ENCODE measurements around the gene ASB5. TPM values are rescaled to one million over a fixed set of nuclear protein-coding genes. Genes with fewer than 3 reads are reported as not detected.
"Not testable (repeated sequence)": the region's sequence is repeated elsewhere in the genome, so short reads cannot be mapped to it uniquely, and the experiment has no call there.

Gene ASB5
- total RNA-seq, 1 donor from 2014 or later = not detected

DNA sequence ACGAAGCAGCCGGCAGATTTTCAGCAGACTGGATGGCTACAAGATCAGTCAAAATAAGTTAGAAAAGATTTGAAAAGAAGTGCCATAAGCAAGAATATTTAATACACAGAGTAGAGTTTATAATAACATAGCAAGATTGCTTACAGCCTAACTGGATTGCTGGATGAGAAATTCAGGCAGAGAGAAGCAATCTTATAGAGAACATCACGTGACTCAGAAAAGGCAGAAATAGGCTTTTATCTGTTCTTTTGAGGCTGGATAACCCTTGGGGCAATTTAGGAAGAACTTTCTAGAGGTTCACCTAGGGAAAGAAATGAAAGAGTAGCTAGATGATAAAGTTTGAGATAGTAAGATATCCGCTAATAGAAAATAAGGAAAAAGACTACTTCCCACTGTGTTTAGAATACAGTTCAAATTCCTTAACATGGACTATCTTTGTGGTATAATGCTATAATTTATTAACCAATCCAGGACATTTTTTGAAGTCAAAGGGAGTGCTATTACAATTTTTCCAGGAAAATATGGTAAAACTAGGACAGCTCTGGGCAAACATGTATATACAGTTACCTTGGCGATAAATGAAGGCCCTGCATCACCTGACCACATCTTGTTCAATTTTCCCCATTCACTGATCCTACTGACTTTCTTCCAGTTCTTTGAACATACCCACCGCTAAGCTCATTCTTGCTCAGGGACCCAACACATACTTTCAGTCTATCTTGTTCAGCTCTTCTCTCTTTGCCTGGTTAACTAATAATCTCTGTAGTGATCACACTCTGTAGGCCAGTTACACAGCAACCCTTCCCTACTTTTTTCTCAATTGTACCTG lies 38.0 kb upstream of the ASB5 start:
- no peak overlapping the region for H3K4me3 ChIP-seq (ENCODE audit: low read depth, low read length)
- peak; percentile 85 for DNase-seq (ENCODE audit: low read depth)
- TF ChIP-seq, protein P1, sequence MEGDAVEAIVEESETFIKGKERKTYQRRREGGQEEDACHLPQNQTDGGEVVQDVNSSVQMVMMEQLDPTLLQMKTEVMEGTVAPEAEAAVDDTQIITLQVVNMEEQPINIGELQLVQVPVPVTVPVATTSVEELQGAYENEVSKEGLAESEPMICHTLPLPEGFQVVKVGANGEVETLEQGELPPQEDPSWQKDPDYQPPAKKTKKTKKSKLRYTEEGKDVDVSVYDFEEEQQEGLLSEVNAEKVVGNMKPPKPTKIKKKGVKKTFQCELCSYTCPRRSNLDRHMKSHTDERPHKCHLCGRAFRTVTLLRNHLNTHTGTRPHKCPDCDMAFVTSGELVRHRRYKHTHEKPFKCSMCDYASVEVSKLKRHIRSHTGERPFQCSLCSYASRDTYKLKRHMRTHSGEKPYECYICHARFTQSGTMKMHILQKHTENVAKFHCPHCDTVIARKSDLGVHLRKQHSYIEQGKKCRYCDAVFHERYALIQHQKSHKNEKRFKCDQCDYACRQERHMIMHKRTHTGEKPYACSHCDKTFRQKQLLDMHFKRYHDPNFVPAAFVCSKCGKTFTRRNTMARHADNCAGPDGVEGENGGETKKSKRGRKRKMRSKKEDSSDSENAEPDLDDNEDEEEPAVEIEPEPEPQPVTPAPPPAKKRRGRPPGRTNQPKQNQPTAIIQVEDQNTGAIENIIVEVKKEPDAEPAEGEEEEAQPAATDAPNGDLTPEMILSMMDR (conservative IDR thresholded peaks at IDR 0.05; ENCODE audit: low read depth, low read length) = no peak

DNA sequence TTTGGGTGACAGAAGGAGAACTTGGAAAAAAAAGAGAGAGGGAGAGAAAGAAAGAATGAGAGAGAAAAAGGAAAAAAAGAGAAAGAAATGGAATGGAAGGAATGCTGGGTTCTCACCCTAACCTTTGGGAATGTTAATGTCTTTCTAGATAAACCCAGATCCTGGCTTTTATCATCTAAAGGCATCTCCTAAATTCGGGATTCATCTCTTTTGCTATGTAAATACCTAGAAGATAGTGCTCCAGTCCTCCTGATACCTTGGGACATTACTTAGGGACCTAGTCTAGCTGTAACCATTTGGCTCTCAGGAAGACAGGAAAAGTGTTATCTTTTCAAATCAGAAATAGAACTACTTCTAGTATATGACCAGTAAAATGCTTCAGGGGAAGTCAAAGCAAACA lies 34.9 kb upstream of the ASB5 start:
- no peak for DNase-seq (ENCODE audit: low read depth)
- TF ChIP-seq, protein P1 (conservative IDR thresholded peaks at IDR 0.05; ENCODE audit: low read depth, low read length) = no peak
- H3K4me3 ChIP-seq (ENCODE audit: low read depth, low read length) = no peak overlapping the region

DNA sequence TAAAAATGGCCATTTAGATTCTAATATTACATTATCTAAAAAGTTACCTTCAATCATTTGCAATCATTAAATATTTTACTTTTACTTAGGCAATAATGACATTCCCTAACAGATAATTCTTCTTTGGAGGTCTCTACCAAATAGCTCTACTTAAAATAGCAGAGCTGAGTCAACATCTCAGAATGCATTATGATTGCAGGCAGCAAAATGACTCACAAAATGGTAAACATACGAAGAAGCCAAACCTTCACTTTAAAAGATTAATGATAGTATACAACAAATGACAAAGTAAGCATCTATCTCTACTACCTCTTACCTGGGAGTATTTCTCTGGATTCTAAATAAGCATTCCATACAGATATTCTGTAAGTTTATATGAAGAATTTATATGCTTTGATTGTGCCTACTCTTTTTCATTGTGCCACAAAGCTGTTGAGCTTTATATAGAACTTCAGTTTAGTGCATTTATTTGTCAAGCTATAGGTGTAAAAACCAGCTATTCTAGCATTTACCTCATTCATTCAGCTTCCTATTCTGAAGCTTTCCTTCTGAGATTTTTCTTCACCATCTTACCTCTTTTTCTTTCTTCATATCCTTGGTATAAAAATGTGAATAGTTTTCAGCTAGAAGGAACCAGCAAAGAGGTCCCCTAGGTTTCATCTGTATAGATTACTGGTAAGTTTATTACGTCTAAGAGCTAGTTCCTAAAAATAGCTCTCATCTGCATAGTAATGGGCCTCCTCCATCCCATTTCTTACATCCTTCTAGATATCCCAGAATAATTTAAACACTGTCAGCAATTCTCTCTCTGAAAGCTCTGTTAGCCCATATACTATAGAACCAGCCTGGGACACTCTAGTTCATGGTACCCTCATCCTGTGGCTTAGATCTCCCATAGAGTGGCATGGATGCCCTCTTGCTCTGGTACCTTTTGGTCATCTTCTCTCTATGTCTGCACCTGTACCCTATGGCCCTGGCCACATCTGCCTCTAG lies 33.6 kb upstream of the ASB5 start:
- DNase-seq (ENCODE audit: low read depth) = peak; percentile 52
- TF ChIP-seq, protein P1 (conservative IDR thresholded peaks at IDR 0.05; ENCODE audit: low read depth, low read length) = no peak
- H3K4me3 ChIP-seq (ENCODE audit: low read depth, low read length) = no peak overlapping the region

DNA sequence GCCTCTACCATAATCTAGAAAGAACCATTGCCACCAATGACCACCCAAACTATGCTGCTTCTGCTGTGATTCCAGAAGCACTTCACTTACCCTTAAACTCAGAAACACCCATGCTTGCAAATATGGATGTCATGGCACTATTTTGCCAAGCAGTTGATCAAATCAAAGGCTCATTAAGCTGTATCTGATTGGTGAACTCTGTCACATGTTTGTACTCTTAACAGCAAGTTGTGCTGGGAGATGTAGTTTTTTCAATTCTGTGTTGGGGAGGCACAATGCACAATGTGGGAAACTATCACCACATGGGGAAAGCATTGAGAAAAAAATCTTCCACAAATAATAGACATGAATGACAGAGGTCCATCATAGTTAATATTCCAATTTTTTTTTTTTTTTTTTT lies 31.5 kb upstream of the ASB5 start:
- TF ChIP-seq, protein P1 (conservative IDR thresholded peaks at IDR 0.05; ENCODE audit: low read depth, low read length) = no peak
- no peak overlapping the region for H3K4me3 ChIP-seq (ENCODE audit: low read depth, low read length)
- no peak for DNase-seq (ENCODE audit: low read depth)

DNA sequence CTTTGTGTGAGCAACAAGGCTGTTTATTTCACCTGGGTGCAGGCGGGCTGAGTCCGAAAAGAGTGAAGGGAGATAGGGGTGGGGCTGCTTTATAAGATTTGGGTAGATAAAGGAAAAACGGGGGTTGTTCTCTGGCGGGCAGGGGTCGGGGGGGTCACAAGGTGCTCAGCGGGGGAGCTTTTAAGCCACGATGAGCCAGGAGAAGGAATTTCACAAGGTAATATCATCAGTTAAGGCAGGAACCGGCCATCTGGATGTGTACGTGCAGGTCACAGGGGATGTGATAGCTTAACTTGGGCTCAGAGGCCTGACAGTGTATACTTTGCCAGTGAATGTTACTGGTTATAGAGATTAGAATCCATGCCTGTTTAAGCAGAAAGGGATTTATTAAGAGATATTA lies 31.0 kb upstream of the ASB5 start:
- DNase-seq (ENCODE audit: low read depth) = no peak
- no peak overlapping the region for H3K4me3 ChIP-seq (ENCODE audit: low read depth, low read length)
- TF ChIP-seq, protein P1 (conservative IDR thresholded peaks at IDR 0.05; ENCODE audit: low read depth, low read length) = no peak

DNA sequence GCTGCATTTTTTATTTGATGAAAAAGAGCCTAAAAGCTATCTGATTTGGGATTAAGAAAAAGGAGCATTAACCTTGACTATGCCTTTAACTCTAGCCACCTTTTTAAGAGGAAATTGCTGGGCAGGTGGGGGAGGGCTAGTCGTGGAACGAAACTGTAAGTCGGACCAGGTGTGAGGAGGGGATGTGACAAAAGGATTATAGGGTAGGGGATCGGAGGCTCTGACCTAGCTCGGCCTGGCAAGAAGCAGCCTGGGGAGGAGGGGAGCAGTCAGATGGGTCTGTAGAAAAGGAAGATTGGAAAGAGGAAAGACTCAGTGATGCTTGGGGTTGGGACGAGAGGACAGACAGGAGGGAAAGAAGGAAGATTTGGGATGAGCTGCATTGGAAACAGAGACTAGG lies 29.6 kb upstream of the ASB5 start:
- no peak for DNase-seq (ENCODE audit: low read depth)
- no peak overlapping the region for H3K4me3 ChIP-seq (ENCODE audit: low read depth, low read length)
- TF ChIP-seq, protein P1 (conservative IDR thresholded peaks at IDR 0.05; ENCODE audit: low read depth, low read length) = no peak

DNA sequence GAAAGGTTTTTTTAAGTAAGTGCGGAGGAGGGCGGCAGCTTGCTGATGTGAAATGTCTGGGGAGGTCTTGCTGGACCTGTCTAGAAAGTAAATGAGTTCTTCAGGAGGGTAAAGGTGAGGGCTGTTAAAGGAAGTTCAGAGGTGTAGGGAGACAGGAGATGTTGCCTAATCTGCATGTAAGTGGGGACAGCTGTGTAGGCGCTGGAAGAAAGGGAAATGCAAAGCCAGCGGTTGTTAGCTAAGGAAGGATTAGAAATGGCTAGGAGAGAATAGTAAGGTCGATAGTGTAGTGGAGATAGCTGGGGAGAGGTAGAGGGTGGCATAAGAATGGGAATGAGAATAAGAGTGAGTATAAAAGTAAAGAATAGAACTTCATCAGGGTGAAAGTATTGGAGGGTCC lies 26.9 kb upstream of the ASB5 start:
- DNase-seq (ENCODE audit: low read depth); H3K4me3 ChIP-seq (ENCODE audit: low read depth, low read length): not testable (repeated sequence)

Data from epithelial cell of proximal tubule (primary cell).